Stimulated activated naive CD8-positive, alpha-beta T cell treated with anti-CD3 and anti-CD28 coated beads, Interleukin-15, Interleukin-2, amounts not matched to agents 100 ng/mL and 50 ng/mL, for 24 hours (primary cell): ENCODE measurements around the gene METAP1.
A peak's percentile ranks its signal among the peaks of the same experiment; 100 is the strongest.
"Not testable (repeated sequence)": the region's sequence is repeated elsewhere in the genome, so short reads cannot be mapped to it uniquely, and the experiment has no call there.

Experiments
- H3K27ac Mint-ChIP-seq: one replicate; pipeline ENCODE4 v1.8.0; 2021; ENCODE audit warnings: mild to moderate bottlenecking, mixed read lengths
- H3K27me3 Mint-ChIP-seq: one replicate; pipeline ENCODE4 v1.8.0; 2021; ENCODE audit warnings: mixed read lengths
- H3K36me3 Mint-ChIP-seq: one replicate; pipeline ENCODE4 v1.8.0; 2021; ENCODE audit warnings: low read depth, mixed read lengths
- H3K4me1 Mint-ChIP-seq: one replicate; pipeline ENCODE4 v1.8.0; 2021; ENCODE audit warnings: low read depth, mixed read lengths
- H3K4me3 Mint-ChIP-seq: one replicate; pipeline ENCODE4 v1.8.0; 2021; ENCODE audit warnings: mild to moderate bottlenecking, mixed read lengths
- H3K9me3 Mint-ChIP-seq: one replicate; pipeline ENCODE4 v1.8.0; 2021; ENCODE audit warnings: mixed read lengths

METAP1 gene

GRCh38 chr4:99088481-99089365 lies 93.2 kb downstream of the METAP1 start, which contains the start of gene ADH5:
TSS of gene ADH5 (minus strand) at chr4:99088788. CDS start at chr4:99088700, 88 bp downstream.
- peak within 1 kb of the TSS; percentile 97 for H3K27ac Mint-ChIP-seq
- H3K36me3 Mint-ChIP-seq = peaks cover 21% of the 10 kb centered on the region
- peak within 1 kb of the TSS; percentile 95 for H3K4me3 Mint-ChIP-seq
- no peaks in the 10 kb centered on the region for H3K9me3 Mint-ChIP-seq
- peaks cover 45% of the 10 kb centered on the region for H3K4me1 Mint-ChIP-seq
- H3K27me3 Mint-ChIP-seq = no peaks in the 10 kb centered on the region

GRCh38 chr4:99090481-99091215 lies 95.1 kb downstream of the METAP1 start:
- Mint-ChIP-seq H3K27me3 (no peaks in the 10 kb centered on the region), H3K27ac (no peak overlapping the region), H3K36me3 (peaks cover 5% of the 10 kb centered on the region), H3K4me3 (no peak overlapping the region), H3K9me3 (no peaks in the 10 kb centered on the region), H3K4me1 (peaks cover 42% of the 10 kb centered on the region)

GRCh38 chr4:99091216-99091575 lies 95.7 kb downstream of the METAP1 start:
- no peak overlapping the region for H3K27ac Mint-ChIP-seq
- H3K36me3 Mint-ChIP-seq = peaks cover 3% of the 10 kb centered on the region
- H3K4me1 Mint-ChIP-seq = peaks cover 41% of the 10 kb centered on the region
- H3K27me3 Mint-ChIP-seq = no peaks in the 10 kb centered on the region
- no peaks in the 10 kb centered on the region for H3K9me3 Mint-ChIP-seq
- H3K4me3 Mint-ChIP-seq = no peak overlapping the region

- not testable (repeated sequence) for H3K4me3 Mint-ChIP-seq, H3K9me3 Mint-ChIP-seq, H3K36me3 Mint-ChIP-seq, H3K27ac Mint-ChIP-seq, H3K27me3 Mint-ChIP-seq
- H3K4me1 Mint-ChIP-seq = peaks cover 34% of the 10 kb centered on the region
Measured at GRCh38 chr4:99091841-99092240, 96.3 kb downstream of the METAP1 start.

GRCh38 chr4:99099311-99099710 lies 103.8 kb downstream of the METAP1 start:
- Mint-ChIP-seq H3K36me3 (no peaks in the 10 kb centered on the region), H3K9me3 (no peaks in the 10 kb centered on the region), H3K4me1 (no peaks in the 10 kb centered on the region), H3K4me3 (no peak overlapping the region), H3K27ac (no peak overlapping the region), H3K27me3 (peaks cover 8% of the 10 kb centered on the region)

- not testable (repeated sequence) for H3K27me3 Mint-ChIP-seq, H3K4me3 Mint-ChIP-seq, H3K9me3 Mint-ChIP-seq, H3K4me1 Mint-ChIP-seq, H3K27ac Mint-ChIP-seq, H3K36me3 Mint-ChIP-seq
Measured at GRCh38 chr4:99099814-99100213, 104.3 kb downstream of the METAP1 start.

GRCh38 chr4:99100876-99101275 lies 105.4 kb downstream of the METAP1 start:
- Mint-ChIP-seq H3K36me3 (no peaks in the 10 kb centered on the region), H3K9me3 (no peaks in the 10 kb centered on the region), H3K27me3 (peaks cover 8% of the 10 kb centered on the region), H3K27ac (no peak overlapping the region), H3K4me1 (no peaks in the 10 kb centered on the region), H3K4me3 (no peak overlapping the region)

GRCh38 chr4:99102634-99103033 lies 107.1 kb downstream of the METAP1 start:
- Mint-ChIP-seq H3K9me3 (no peaks in the 10 kb centered on the region), H3K4me3 (no peak overlapping the region), H3K27ac (no peak overlapping the region), H3K36me3 (no peaks in the 10 kb centered on the region), H3K4me1 (no peaks in the 10 kb centered on the region), H3K27me3 (peaks cover 3% of the 10 kb centered on the region)

- H3K4me3 Mint-ChIP-seq = no peak overlapping the region
- H3K9me3 Mint-ChIP-seq = no peaks in the 10 kb centered on the region
- H3K36me3 Mint-ChIP-seq = no peaks in the 10 kb centered on the region
- peaks cover 3% of the 10 kb centered on the region for H3K27me3 Mint-ChIP-seq
- H3K4me1 Mint-ChIP-seq = no peaks in the 10 kb centered on the region
- H3K27ac Mint-ChIP-seq = no peak overlapping the region
Measured at GRCh38 chr4:99103166-99103565, 107.6 kb downstream of the METAP1 start.

GRCh38 chr4:99104153-99104552 lies 108.6 kb downstream of the METAP1 start:
- Mint-ChIP-seq H3K27ac (no peak overlapping the region), H3K4me1 (no peaks in the 10 kb centered on the region), H3K4me3 (no peak overlapping the region), H3K9me3 (no peaks in the 10 kb centered on the region), H3K27me3 (no peaks in the 10 kb centered on the region), H3K36me3 (no peaks in the 10 kb centered on the region)

- not testable (repeated sequence) for H3K36me3 Mint-ChIP-seq, H3K27ac Mint-ChIP-seq, H3K9me3 Mint-ChIP-seq, H3K4me1 Mint-ChIP-seq, H3K27me3 Mint-ChIP-seq, H3K4me3 Mint-ChIP-seq
Measured at GRCh38 chr4:99109286-99109685, 113.8 kb downstream of the METAP1 start.
